ENCODE results near the gene TRIP12. TPM values are rescaled to one million over a fixed set of nuclear protein-coding genes. Genes with fewer than 3 reads are reported as not detected.

The TRIP12 gene
- polyA plus RNA-seq, 1 donor from 2014 or later, result 57.2 TPM

GRCh38 chr2:229798446-229799155 is 123.2 kb downstream of the TRIP12 start:
- H3K27me3 ChIP-seq (ENCODE audit: insufficient read depth, low read depth, low read length), result no peaks in the 10 kb centered on the region
- no peaks in the 10 kb centered on the region for H3K9me3 ChIP-seq (ENCODE audit: low read length)
- TF ChIP-seq EP300 (conservative IDR thresholded peaks at IDR 0.05; ENCODE audit: poor library complexity, severe bottlenecking) (no peak), SMC3 (conservative IDR thresholded peaks at IDR 0.05; ENCODE audit: poor library complexity) (no peak), MXI1 (conservative IDR thresholded peaks at IDR 0.05; ENCODE audit: poor library complexity, severe bottlenecking) (no peak), RAD21 (conservative IDR thresholded peaks at IDR 0.05) (no peak), EZH2 (IDR thresholded peaks at IDR 0.05; ENCODE audit: borderline replicate concordance, insufficient read depth, low read length, poor library complexity, severe bottlenecking) (no peak), TAF1 (IDR thresholded peaks at IDR 0.05; ENCODE audit: low read depth) (no peak), POLR2AphosphoS5 (IDR thresholded peaks at IDR 0.05) (no peak)
- TF ChIP-seq, protein P1, sequence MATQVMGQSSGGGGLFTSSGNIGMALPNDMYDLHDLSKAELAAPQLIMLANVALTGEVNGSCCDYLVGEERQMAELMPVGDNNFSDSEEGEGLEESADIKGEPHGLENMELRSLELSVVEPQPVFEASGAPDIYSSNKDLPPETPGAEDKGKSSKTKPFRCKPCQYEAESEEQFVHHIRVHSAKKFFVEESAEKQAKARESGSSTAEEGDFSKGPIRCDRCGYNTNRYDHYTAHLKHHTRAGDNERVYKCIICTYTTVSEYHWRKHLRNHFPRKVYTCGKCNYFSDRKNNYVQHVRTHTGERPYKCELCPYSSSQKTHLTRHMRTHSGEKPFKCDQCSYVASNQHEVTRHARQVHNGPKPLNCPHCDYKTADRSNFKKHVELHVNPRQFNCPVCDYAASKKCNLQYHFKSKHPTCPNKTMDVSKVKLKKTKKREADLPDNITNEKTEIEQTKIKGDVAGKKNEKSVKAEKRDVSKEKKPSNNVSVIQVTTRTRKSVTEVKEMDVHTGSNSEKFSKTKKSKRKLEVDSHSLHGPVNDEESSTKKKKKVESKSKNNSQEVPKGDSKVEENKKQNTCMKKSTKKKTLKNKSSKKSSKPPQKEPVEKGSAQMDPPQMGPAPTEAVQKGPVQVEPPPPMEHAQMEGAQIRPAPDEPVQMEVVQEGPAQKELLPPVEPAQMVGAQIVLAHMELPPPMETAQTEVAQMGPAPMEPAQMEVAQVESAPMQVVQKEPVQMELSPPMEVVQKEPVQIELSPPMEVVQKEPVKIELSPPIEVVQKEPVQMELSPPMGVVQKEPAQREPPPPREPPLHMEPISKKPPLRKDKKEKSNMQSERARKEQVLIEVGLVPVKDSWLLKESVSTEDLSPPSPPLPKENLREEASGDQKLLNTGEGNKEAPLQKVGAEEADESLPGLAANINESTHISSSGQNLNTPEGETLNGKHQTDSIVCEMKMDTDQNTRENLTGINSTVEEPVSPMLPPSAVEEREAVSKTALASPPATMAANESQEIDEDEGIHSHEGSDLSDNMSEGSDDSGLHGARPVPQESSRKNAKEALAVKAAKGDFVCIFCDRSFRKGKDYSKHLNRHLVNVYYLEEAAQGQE (IDR thresholded peaks at IDR 0.05; ENCODE audit: borderline replicate concordance), result no peak
- TF ChIP-seq, protein P2, sequence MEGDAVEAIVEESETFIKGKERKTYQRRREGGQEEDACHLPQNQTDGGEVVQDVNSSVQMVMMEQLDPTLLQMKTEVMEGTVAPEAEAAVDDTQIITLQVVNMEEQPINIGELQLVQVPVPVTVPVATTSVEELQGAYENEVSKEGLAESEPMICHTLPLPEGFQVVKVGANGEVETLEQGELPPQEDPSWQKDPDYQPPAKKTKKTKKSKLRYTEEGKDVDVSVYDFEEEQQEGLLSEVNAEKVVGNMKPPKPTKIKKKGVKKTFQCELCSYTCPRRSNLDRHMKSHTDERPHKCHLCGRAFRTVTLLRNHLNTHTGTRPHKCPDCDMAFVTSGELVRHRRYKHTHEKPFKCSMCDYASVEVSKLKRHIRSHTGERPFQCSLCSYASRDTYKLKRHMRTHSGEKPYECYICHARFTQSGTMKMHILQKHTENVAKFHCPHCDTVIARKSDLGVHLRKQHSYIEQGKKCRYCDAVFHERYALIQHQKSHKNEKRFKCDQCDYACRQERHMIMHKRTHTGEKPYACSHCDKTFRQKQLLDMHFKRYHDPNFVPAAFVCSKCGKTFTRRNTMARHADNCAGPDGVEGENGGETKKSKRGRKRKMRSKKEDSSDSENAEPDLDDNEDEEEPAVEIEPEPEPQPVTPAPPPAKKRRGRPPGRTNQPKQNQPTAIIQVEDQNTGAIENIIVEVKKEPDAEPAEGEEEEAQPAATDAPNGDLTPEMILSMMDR (IDR thresholded peaks at IDR 0.05; ENCODE audit: poor library complexity, severe bottlenecking), result no peak
- no peaks in the 10 kb centered on the region for H4K20me1 ChIP-seq (ENCODE audit: insufficient read depth)
- no peak overlapping the region for H3K4me3 ChIP-seq (ENCODE audit: low read length)
- no peaks in the 10 kb centered on the region for H3F3A ChIP-seq (ENCODE audit: insufficient read depth, low read length, poor library complexity, severe bottlenecking)
- no peak overlapping the region for H2AFZ ChIP-seq (ENCODE audit: low read depth, low read length)
- H3K4me2 ChIP-seq (ENCODE audit: low read length), result no peak overlapping the region
- no peaks in the 10 kb centered on the region for H3K9me2 ChIP-seq (ENCODE audit: insufficient read depth, low read length)
- no peaks in the 10 kb centered on the region for H3K79me2 ChIP-seq (replicated peaks; ENCODE audit: insufficient read depth, low read length)
- H3K27ac ChIP-seq (ENCODE audit: low read length), result no peak overlapping the region
- H3K36me3 ChIP-seq (ENCODE audit: insufficient read depth, low read length), result peaks cover 8% of the 10 kb centered on the region
- no peak overlapping the region for H3K9ac ChIP-seq (ENCODE audit: low read length)

DNA sequence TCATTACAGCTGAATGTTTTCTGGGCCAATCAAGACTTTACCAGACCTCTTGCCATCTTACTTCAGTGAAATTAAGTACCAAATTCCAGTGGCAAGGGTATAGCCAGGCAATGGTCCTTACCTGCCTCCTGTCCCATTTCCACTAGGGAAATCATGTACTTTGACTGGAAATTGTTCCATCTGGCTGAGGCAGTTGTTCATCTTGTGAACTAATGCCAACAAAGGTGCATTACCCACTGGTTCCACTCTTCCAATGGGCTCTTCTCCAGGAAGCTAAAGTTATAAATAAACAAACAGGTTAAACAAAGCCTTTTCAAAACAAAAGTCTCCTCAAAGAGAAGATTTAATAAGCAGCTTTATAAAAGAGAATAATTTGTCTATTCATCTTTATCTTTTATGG is 126.8 kb downstream of the TRIP12 start:
- no peak overlapping the region for H3K4me3 ChIP-seq (ENCODE audit: low read length)
- H3K4me2 ChIP-seq (ENCODE audit: low read length), result no peak overlapping the region
- no peaks in the 10 kb centered on the region for H3K27me3 ChIP-seq (ENCODE audit: insufficient read depth, low read depth, low read length)
- TF ChIP-seq, protein P1 (IDR thresholded peaks at IDR 0.05; ENCODE audit: borderline replicate concordance), result no peak
- TF ChIP-seq, protein P2 (IDR thresholded peaks at IDR 0.05; ENCODE audit: poor library complexity, severe bottlenecking), result no peak
- TF ChIP-seq RAD21 (conservative IDR thresholded peaks at IDR 0.05), result no peak
- TF ChIP-seq SMC3 (conservative IDR thresholded peaks at IDR 0.05; ENCODE audit: poor library complexity), result no peak
- no peak for TF ChIP-seq POLR2AphosphoS5 (IDR thresholded peaks at IDR 0.05)
- no peak for TF ChIP-seq TAF1 (IDR thresholded peaks at IDR 0.05; ENCODE audit: low read depth)
- no peak for TF ChIP-seq EZH2 (IDR thresholded peaks at IDR 0.05; ENCODE audit: borderline replicate concordance, insufficient read depth, low read length, poor library complexity, severe bottlenecking)
- TF ChIP-seq EP300 (conservative IDR thresholded peaks at IDR 0.05; ENCODE audit: poor library complexity, severe bottlenecking), result no peak
- no peak for TF ChIP-seq MXI1 (conservative IDR thresholded peaks at IDR 0.05; ENCODE audit: poor library complexity, severe bottlenecking)
- H3K27ac ChIP-seq (ENCODE audit: low read length), result no peak overlapping the region
- no peaks in the 10 kb centered on the region for H3K79me2 ChIP-seq (replicated peaks; ENCODE audit: insufficient read depth, low read length)
- no peak overlapping the region for H3K9ac ChIP-seq (ENCODE audit: low read length)
- H2AFZ ChIP-seq (ENCODE audit: low read depth, low read length), result no peak overlapping the region
- no peaks in the 10 kb centered on the region for H4K20me1 ChIP-seq (ENCODE audit: insufficient read depth)
- no peaks in the 10 kb centered on the region for H3K9me2 ChIP-seq (ENCODE audit: insufficient read depth, low read length)
- no peaks in the 10 kb centered on the region for H3K9me3 ChIP-seq (ENCODE audit: low read length)
- H3F3A ChIP-seq (ENCODE audit: insufficient read depth, low read length, poor library complexity, severe bottlenecking), result no peaks in the 10 kb centered on the region
- peaks cover 17% of the 10 kb centered on the region for H3K36me3 ChIP-seq (ENCODE audit: insufficient read depth, low read length)

Measured in neural cell (in vitro differentiated cells).